Measurements from ENCODE around the gene PRKG1.

DNA sequence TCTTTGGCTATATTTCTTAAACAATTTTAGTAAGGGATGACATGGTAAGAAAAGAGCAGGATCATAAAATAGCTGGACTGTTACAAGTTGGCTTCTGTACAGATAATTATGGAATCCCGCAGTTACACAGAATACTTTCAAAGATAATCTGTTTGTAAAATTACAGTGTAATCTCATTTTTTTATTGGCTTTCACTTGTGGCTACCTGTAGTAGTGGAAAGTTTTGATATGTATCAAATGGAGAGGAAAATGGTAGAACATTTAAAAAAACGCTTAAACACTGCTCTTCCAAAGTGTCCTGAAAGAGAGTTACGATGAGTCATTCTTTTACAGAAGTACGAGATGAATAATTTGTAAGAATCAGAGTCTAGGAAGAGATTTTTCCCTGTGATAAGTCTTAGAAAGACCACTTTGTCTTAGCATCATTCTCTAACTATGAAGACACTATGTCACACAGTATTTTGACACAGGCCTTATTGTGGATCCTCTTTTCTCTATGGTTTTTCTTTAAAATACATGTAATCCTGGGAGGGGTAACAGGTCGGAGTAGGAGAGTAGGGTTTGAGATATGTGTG is 1024.8 kb downstream of the PRKG1 start:
- TF ChIP-seq, protein P1, sequence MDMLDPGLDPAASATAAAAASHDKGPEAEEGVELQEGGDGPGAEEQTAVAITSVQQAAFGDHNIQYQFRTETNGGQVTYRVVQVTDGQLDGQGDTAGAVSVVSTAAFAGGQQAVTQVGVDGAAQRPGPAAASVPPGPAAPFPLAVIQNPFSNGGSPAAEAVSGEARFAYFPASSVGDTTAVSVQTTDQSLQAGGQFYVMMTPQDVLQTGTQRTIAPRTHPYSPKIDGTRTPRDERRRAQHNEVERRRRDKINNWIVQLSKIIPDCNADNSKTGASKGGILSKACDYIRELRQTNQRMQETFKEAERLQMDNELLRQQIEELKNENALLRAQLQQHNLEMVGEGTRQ (IDR thresholded peaks at IDR 0.05; ENCODE audit: low read depth, low read length): no peak
- TF ChIP-seq NFE2L2 (IDR thresholded peaks at IDR 0.05; ENCODE audit: low read depth, low read length): no peak
- no peak for TF ChIP-seq SMC3 (IDR thresholded peaks at IDR 0.05; ENCODE audit: low read depth, low read length)
- TF ChIP-seq, protein P2, sequence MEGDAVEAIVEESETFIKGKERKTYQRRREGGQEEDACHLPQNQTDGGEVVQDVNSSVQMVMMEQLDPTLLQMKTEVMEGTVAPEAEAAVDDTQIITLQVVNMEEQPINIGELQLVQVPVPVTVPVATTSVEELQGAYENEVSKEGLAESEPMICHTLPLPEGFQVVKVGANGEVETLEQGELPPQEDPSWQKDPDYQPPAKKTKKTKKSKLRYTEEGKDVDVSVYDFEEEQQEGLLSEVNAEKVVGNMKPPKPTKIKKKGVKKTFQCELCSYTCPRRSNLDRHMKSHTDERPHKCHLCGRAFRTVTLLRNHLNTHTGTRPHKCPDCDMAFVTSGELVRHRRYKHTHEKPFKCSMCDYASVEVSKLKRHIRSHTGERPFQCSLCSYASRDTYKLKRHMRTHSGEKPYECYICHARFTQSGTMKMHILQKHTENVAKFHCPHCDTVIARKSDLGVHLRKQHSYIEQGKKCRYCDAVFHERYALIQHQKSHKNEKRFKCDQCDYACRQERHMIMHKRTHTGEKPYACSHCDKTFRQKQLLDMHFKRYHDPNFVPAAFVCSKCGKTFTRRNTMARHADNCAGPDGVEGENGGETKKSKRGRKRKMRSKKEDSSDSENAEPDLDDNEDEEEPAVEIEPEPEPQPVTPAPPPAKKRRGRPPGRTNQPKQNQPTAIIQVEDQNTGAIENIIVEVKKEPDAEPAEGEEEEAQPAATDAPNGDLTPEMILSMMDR (conservative IDR thresholded peaks at IDR 0.05; ENCODE audit: low read depth, low read length): no peak
- TF ChIP-seq POLR2A (IDR thresholded peaks at IDR 0.05; ENCODE audit: low read depth, low read length): no peak
- TF ChIP-seq MXI1 (IDR thresholded peaks at IDR 0.05; ENCODE audit: borderline replicate concordance, low read depth, low read length): no peak
